ENCODE data around the gene SNRNP40.

The SNRNP40 gene

DNA sequence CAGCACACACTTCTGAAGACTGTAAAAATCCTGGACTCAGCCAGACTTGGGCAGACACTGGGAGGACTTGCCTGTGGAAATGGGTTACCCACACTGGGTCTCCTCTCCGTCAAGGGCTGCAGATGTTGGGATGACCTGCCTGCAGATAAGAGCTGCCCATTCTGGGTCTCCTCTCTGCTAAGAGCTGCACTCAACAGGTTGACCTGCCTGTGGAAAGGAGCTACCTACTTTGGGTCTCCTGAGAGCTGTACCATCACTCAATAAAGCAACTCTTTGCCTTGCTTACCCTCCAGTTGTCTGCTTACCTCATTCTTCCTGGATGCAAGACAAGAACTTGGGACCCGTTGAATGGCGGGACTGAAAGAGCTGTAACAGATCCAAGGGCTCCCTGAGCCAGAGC, 28.4 kb upstream of the SNRNP40 start:
- ATAC-seq, result no peak
- TF ChIP-seq OSR1 (CRISPR knock-in tag; IDR thresholded peaks at IDR 0.05) (no peak), CSRNP3 (CRISPR knock-in tag; IDR thresholded peaks at IDR 0.05) (no peak), TCF4 (CRISPR knock-in tag; IDR thresholded peaks at IDR 0.05; ENCODE audit: borderline replicate concordance) (no peak), ZFP3 (CRISPR knock-in tag; IDR thresholded peaks at IDR 0.05) (no peak), CSDC2 (CRISPR knock-in tag; IDR thresholded peaks at IDR 0.05) (no peak), TOX (CRISPR knock-in tag; IDR thresholded peaks at IDR 0.05; ENCODE audit: borderline replicate concordance) (no peak), PATZ1 (CRISPR knock-in tag; IDR thresholded peaks at IDR 0.05; ENCODE audit: borderline replicate concordance) (no peak), ZNF565 (CRISPR knock-in tag; conservative IDR thresholded peaks at IDR 0.05; ENCODE audit: low read depth) (no peak), GLIS3 (CRISPR knock-in tag; IDR thresholded peaks at IDR 0.05) (no peak), SNAI2 (CRISPR knock-in tag; IDR thresholded peaks at IDR 0.05) (no peak), ZNF70 (CRISPR knock-in tag; IDR thresholded peaks at IDR 0.05) (no peak), CREB5 (CRISPR knock-in tag; IDR thresholded peaks at IDR 0.05; ENCODE audit: low read depth) (no peak), ESRRG (CRISPR knock-in tag; IDR thresholded peaks at IDR 0.05) (no peak), TSHZ2 (CRISPR knock-in tag; IDR thresholded peaks at IDR 0.05) (no peak), ARNTL (CRISPR knock-in tag; IDR thresholded peaks at IDR 0.05; ENCODE audit: borderline replicate concordance, low read depth) (no peak)

DNA sequence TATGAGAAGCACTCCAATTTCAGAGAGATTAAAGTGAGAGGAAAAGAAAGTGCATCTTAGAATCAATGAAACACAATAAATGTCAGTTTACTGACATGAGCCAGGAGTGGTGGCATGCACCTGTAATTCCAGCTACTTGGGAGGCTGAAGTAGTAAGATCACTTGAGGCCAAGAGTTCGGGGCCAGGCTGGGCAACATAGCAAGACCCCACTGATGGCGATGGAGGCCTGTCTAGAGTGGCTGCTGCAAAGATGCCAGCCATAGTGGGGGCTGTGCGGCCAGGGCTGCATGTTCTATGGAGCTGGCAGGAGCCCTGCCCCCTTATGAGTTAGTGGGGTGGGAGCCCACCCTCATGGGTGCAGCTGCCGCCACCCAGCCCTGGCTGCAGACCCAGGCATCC, 27.5 kb upstream of the SNRNP40 start:
- TF ChIP-seq PPARA (CRISPR knock-in tag; IDR thresholded peaks at IDR 0.05; ENCODE audit: borderline replicate concordance) (no peak), BACH2 (CRISPR knock-in tag; IDR thresholded peaks at IDR 0.05; ENCODE audit: borderline replicate concordance) (no peak), CSRNP3 (CRISPR knock-in tag; IDR thresholded peaks at IDR 0.05) (no peak), ZFP30 (CRISPR knock-in tag; IDR thresholded peaks at IDR 0.05) (no peak), ZNF8 (CRISPR knock-in tag; IDR thresholded peaks at IDR 0.05) (no peak), TSHZ2 (CRISPR knock-in tag; IDR thresholded peaks at IDR 0.05) (no peak), ESRRG (CRISPR knock-in tag; IDR thresholded peaks at IDR 0.05) (no peak), GLIS3 (CRISPR knock-in tag; IDR thresholded peaks at IDR 0.05) (no peak), CSDC2 (CRISPR knock-in tag; IDR thresholded peaks at IDR 0.05) (no peak), RARB (CRISPR knock-in tag; IDR thresholded peaks at IDR 0.05) (no peak)
- ATAC-seq, result no peak

Data from SK-N-SH treated with all-trans-retinoic acid at 6 μM for 48 hours (cell line).